Neural cell (in vitro differentiated cells): Measurements from ENCODE around the gene CD81. TPM values are rescaled to one million over a fixed set of nuclear protein-coding genes. Genes with fewer than 3 reads are reported as not detected.

Source experiments
- H2AFZ ChIP-seq: fragments of 200-600, 300-800 bp; sonication (generic), shearing (Covaris generic); 2 replicates; pipeline ENCODE4 v1.6.0; 2014; ENCODE audit warnings: low read depth, mild to moderate bottlenecking, antibody characterized with exemption, low read length, moderate library complexity
- H3F3A ChIP-seq: fragments of 200-600 bp; shearing (Covaris generic); 2 replicates; pipeline ENCODE4 v1.6.1; 2016; ENCODE audit warnings: mild to moderate bottlenecking, moderate library complexity, mixed read lengths, antibody characterized with exemption, low read length; ENCODE audit not compliant: insufficient read depth, poor library complexity, severe bottlenecking
- H3K27ac ChIP-seq: fragments of 200-600, 300-800 bp; sonication (generic), shearing (Covaris generic); 2 replicates; pipeline ENCODE4 v1.5.1; 2014; ENCODE audit warnings: mild to moderate bottlenecking, low read length, moderate library complexity
- H3K27me3 ChIP-seq: fragments of 300-800, 200-600 bp; sonication (generic), shearing (Covaris generic); 2 replicates; pipeline ENCODE4 v1.6.0; 2014; ENCODE audit warnings: mild to moderate bottlenecking, low read depth, low read length, moderate library complexity; ENCODE audit not compliant: insufficient read depth
- H3K36me3 ChIP-seq: fragments of 300-800, 200-600 bp; sonication (generic), shearing (Covaris generic); 2 replicates; pipeline ENCODE4 v1.5.1; 2014; ENCODE audit warnings: mild to moderate bottlenecking, antibody characterized with exemption, low read length, moderate library complexity; ENCODE audit not compliant: insufficient read depth
- H3K4me2 ChIP-seq: fragments of 300-800, 200-600 bp; sonication (generic), shearing (Covaris generic); 2 replicates; pipeline ENCODE4 v1.6.0; 2014; ENCODE audit warnings: mild to moderate bottlenecking, low read length
- H3K4me3 ChIP-seq: fragments of 300-800, 200-600 bp; sonication (generic), shearing (Covaris generic); 2 replicates; pipeline ENCODE4 v1.5.1; 2014; ENCODE audit warnings: mild to moderate bottlenecking, low read length, moderate library complexity
- H3K79me2 ChIP-seq: fragments of 200-600 bp; shearing (Covaris generic); replicated peaks from 2 replicates; pipeline ENCODE4 v1.6.0; 2014; ENCODE audit warnings: mild to moderate bottlenecking, low read length, moderate library complexity; ENCODE audit not compliant: insufficient read depth
- H3K9ac ChIP-seq: fragments of 300-800, 200-600 bp; sonication (generic), shearing (Covaris generic); 2 replicates; pipeline ENCODE4 v1.6.1; 2016; ENCODE audit warnings: mild to moderate bottlenecking, low read length, mixed read lengths
- H3K9me2 ChIP-seq: fragments of 200-600 bp; shearing (Covaris generic); 2 replicates; pipeline ENCODE4 v1.6.1; 2016; ENCODE audit warnings: mild to moderate bottlenecking, low read length, mixed read lengths; ENCODE audit not compliant: insufficient read depth
- H3K9me3 ChIP-seq: fragments of 200-600, 300-800 bp; sonication (generic), shearing (Covaris generic); 2 replicates; pipeline ENCODE4 v1.6.1; 2016; ENCODE audit warnings: mild to moderate bottlenecking, mixed run types, low read length, moderate library complexity, mixed read lengths
- H4K20me1 ChIP-seq: fragments of 200-600 bp; shearing (Covaris generic); 2 replicates; pipeline ENCODE4 v1.6.1; 2016; ENCODE audit warnings: mild to moderate bottlenecking, mixed run types; ENCODE audit not compliant: insufficient read depth
- EP300 ChIP-seq: fragments of 450-650 bp; conservative IDR thresholded peaks from 2 replicates; pipeline ENCODE4 v1.6.1; 2014; ENCODE audit warnings: antibody characterized with exemption, mild to moderate bottlenecking, moderate library complexity; ENCODE audit not compliant: poor library complexity, severe bottlenecking
- EZH2 ChIP-seq: fragments of 200-600, 300-800 bp; shearing (Covaris generic), sonication (generic); IDR thresholded peaks from 2 replicates; pipeline ENCODE4 v1.6.1; 2014; ENCODE audit warnings: antibody characterized with exemption, low read length, borderline replicate concordance, mild to moderate bottlenecking; ENCODE audit not compliant: insufficient read depth, poor library complexity, severe bottlenecking
- MXI1 ChIP-seq: fragments of 450-650 bp; conservative IDR thresholded peaks from 2 replicates; pipeline ENCODE4 v1.6.1; 2014; ENCODE audit warnings: antibody characterized with exemption, mild to moderate bottlenecking; ENCODE audit not compliant: poor library complexity, severe bottlenecking
- POLR2AphosphoS5 ChIP-seq: IDR thresholded peaks from 2 replicates; pipeline ENCODE4 v1.6.1; 2012
- RAD21 ChIP-seq: fragments of 450-650 bp; conservative IDR thresholded peaks from 2 replicates; pipeline ENCODE4 v1.6.1; 2014; ENCODE audit warnings: antibody characterized with exemption, mild to moderate bottlenecking, moderate library complexity
- SMC3 ChIP-seq: fragments of 450-650 bp; conservative IDR thresholded peaks from 2 replicates; pipeline ENCODE4 v1.6.1; 2014; ENCODE audit warnings: antibody characterized with exemption, mild to moderate bottlenecking, moderate library complexity; ENCODE audit not compliant: poor library complexity
- TAF1 ChIP-seq: IDR thresholded peaks from 2 replicates; pipeline ENCODE4 v1.6.1; 2012; ENCODE audit warnings: low read depth
- polyA plus RNA-seq: library from polyadenylated mRNA; depleted of rRNA; stranded (reverse); fragments of >200 nt; gene quantifications from 2 replicates; pipeline ENCODE4 v1.2.3, GENCODE V29; 2014
- TF ChIP-seq, protein P1 (sequence below): fragments of 450-650 bp; IDR thresholded peaks from 2 replicates; pipeline ENCODE4 v1.5.1; 2014; ENCODE audit warnings: antibody characterized with exemption, mild to moderate bottlenecking, moderate library complexity; ENCODE audit not compliant: poor library complexity, severe bottlenecking
- TF ChIP-seq, protein P2 (sequence below): IDR thresholded peaks from 2 replicates; pipeline ENCODE4 v1.6.1; 2012; ENCODE audit warnings: borderline replicate concordance

CD81 gene
- polyA plus RNA-seq, 1 donor from 2014 or later: 97.8 TPM

DNA sequence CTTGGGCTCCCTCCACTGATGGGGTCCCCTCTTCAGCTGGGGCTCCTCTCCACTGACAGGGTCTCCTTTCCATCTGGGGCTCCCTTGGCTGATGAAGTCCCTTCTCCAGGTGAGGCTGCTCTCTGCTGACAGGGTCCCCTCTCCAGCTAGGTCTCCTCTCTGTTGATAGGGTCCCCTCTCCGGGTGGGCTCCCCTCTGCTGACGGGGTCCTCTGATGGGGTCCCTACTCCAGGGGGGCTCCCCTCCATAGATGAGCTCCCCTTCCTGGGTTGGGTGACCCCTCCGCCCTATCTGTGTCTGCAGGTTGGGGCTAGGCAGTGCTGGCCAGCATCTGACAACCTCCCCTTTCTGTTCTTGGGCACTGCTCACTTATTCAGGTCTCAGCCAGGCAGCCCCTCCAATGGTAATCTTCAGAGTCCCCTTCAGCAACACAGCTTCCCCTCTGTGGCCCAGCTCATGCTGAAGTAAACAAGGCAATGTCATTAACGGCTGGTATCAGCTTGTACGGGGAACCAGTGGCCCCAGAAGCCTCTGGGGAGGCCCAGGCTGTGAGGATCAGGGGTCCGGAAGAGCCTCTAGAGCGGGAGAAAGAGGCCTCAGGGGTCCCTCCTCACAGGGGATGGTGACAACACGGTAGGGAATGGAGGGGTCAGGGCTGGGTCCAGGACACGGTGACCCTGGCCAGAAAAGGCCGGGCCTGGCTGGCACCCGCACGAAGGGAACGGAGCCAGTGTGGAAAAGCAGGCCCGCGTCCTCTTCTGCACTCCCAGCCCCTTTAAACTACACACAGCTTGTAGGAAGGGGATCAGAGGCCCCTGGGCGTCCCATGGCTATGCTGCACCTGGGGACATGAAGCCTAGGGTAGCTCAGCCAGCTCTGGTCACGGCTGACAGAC lies 9.6 kb upstream of the CD81 start:
- no peaks in the 10 kb centered on the region for H3K79me2 ChIP-seq
- TF ChIP-seq TAF1: no peak
- no peak overlapping the region for H2AFZ ChIP-seq
- H3K9me2 ChIP-seq: no peaks in the 10 kb centered on the region
- H3K27me3 ChIP-seq: no peaks in the 10 kb centered on the region
- H3K36me3 ChIP-seq: no peaks in the 10 kb centered on the region
- H3K9me3 ChIP-seq: no peaks in the 10 kb centered on the region
- no peak overlapping the region for H3K4me2 ChIP-seq
- H4K20me1 ChIP-seq: no peaks in the 10 kb centered on the region
- no peak overlapping the region for H3K4me3 ChIP-seq
- no peak overlapping the region for H3K27ac ChIP-seq
- no peak overlapping the region for H3K9ac ChIP-seq
- no peaks in the 10 kb centered on the region for H3F3A ChIP-seq

DNA sequence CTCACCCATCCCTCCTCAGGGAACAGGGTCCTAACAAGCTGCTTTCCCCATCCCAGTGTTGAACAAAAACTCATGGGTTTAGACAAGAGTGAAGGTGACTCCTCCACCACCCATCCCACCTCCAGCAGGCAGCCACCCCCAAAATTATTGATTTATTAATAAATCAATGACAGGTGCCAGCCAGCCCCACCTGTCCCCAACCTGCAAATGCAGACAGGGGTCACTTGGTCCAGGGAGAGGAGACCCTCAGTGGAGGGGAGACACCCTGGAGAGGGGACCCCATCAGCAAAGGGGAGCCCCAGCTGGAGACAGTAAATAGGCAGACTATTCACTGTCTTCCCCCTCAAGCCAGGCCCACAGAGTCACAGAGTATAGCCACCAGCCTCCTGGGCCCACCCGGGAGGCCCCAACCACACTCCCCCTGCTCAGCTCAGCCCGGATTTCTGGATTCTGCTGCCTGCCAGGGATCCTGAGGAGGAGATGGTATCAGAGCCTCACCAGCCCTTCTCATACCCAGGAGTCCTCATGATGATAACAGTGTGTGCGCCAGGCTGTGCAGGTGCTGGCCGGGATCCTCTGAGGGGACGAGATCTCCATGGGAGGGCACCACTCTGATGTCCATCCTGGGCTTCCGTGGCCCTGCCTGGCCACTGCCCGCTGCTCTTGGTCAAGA lies 8.8 kb upstream of the CD81 start:
- no peak overlapping the region for H3K9ac ChIP-seq
- no peaks in the 10 kb centered on the region for H3K9me2 ChIP-seq
- no peaks in the 10 kb centered on the region for H3K36me3 ChIP-seq
- H3F3A ChIP-seq: no peaks in the 10 kb centered on the region
- no peak overlapping the region for H3K4me2 ChIP-seq
- H2AFZ ChIP-seq: no peak overlapping the region
- no peak overlapping the region for H3K4me3 ChIP-seq
- H3K27ac ChIP-seq: no peak overlapping the region
- no peaks in the 10 kb centered on the region for H4K20me1 ChIP-seq
- TF ChIP-seq TAF1 (no peak), MXI1 (no peak), RAD21 (no peak), EZH2 (no peak), SMC3 (no peak), POLR2AphosphoS5 (no peak), EP300 (no peak)
- TF ChIP-seq, protein P1, sequence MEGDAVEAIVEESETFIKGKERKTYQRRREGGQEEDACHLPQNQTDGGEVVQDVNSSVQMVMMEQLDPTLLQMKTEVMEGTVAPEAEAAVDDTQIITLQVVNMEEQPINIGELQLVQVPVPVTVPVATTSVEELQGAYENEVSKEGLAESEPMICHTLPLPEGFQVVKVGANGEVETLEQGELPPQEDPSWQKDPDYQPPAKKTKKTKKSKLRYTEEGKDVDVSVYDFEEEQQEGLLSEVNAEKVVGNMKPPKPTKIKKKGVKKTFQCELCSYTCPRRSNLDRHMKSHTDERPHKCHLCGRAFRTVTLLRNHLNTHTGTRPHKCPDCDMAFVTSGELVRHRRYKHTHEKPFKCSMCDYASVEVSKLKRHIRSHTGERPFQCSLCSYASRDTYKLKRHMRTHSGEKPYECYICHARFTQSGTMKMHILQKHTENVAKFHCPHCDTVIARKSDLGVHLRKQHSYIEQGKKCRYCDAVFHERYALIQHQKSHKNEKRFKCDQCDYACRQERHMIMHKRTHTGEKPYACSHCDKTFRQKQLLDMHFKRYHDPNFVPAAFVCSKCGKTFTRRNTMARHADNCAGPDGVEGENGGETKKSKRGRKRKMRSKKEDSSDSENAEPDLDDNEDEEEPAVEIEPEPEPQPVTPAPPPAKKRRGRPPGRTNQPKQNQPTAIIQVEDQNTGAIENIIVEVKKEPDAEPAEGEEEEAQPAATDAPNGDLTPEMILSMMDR: no peak
- TF ChIP-seq, protein P2, sequence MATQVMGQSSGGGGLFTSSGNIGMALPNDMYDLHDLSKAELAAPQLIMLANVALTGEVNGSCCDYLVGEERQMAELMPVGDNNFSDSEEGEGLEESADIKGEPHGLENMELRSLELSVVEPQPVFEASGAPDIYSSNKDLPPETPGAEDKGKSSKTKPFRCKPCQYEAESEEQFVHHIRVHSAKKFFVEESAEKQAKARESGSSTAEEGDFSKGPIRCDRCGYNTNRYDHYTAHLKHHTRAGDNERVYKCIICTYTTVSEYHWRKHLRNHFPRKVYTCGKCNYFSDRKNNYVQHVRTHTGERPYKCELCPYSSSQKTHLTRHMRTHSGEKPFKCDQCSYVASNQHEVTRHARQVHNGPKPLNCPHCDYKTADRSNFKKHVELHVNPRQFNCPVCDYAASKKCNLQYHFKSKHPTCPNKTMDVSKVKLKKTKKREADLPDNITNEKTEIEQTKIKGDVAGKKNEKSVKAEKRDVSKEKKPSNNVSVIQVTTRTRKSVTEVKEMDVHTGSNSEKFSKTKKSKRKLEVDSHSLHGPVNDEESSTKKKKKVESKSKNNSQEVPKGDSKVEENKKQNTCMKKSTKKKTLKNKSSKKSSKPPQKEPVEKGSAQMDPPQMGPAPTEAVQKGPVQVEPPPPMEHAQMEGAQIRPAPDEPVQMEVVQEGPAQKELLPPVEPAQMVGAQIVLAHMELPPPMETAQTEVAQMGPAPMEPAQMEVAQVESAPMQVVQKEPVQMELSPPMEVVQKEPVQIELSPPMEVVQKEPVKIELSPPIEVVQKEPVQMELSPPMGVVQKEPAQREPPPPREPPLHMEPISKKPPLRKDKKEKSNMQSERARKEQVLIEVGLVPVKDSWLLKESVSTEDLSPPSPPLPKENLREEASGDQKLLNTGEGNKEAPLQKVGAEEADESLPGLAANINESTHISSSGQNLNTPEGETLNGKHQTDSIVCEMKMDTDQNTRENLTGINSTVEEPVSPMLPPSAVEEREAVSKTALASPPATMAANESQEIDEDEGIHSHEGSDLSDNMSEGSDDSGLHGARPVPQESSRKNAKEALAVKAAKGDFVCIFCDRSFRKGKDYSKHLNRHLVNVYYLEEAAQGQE: no peak
- no peaks in the 10 kb centered on the region for H3K27me3 ChIP-seq
- H3K79me2 ChIP-seq: no peaks in the 10 kb centered on the region
- H3K9me3 ChIP-seq: no peaks in the 10 kb centered on the region
